HCT116 (cell line): Measurements from ENCODE around the gene KCNH6. TPM values are rescaled to one million over a fixed set of nuclear protein-coding genes. Genes with fewer than 3 reads are reported as not detected.

Experiments used
- ATAC-seq: fragments of 200-7000 bp; cut with Tn5 transposase; 2 replicates; pipeline ENCODE4 v1.9.1; 2020; ENCODE audit warnings: mild to moderate bottlenecking, moderate library complexity
- BruUV-seq: library from RNA; stranded (reverse); fragments of 400-500 nt; replicated peaks from 2 replicates; lab custom pipeline; 2021; lab: Mats Ljungman, UMichigan
- CTCF ChIA-PET: fragments of 300-600 bp; sonication (Branson Sonifier 250); formaldehyde crosslinking; loops from one replicate; lab custom pipeline; 2021; ENCODE audit warnings: antibody characterized with exemption; lab: Charles Lee
- POLR2A ChIA-PET: fragments of 300-600, 350-600 bp; sonication (Branson Sonifier 250); formaldehyde crosslinking; loops from one replicate; lab custom pipeline; 2021; ENCODE audit warnings: antibody characterized with exemption; lab: Charles Lee
- RAD21 ChIA-PET, 2 experiments: fragments of 300-600 bp; sonication (Branson Sonifier 250); formaldehyde crosslinking; loops; one replicate each; lab custom pipeline; 2023; ENCODE audit warnings: low total read pairs in 2 of 2; ENCODE audit not compliant: uncharacterized antibody in 2 of 2, unreplicated experiment in 2 of 2, low non-redundant PET in 1 of 2; lab: Charles Lee
- DNase-seq: peaks from one replicate; pipeline ENCODE4 v3.0.0-alpha.2; 2010; ENCODE audit warnings: low read depth, low spot score
- H2AFZ ChIP-seq: fragments of 200-600 bp; shearing (Covaris generic), sonication (generic); 2 replicates; pipeline ENCODE4 v1.6.1; 2017; ENCODE audit warnings: low read depth, mixed run types, mixed read lengths, antibody characterized with exemption, low read length; ENCODE audit not compliant: poor library complexity, severe bottlenecking
- H3K27ac ChIP-seq: 2 replicates; pipeline ENCODE4 v1.5.1; 2012; ENCODE audit warnings: low read depth, low read length
- H3K27me3 ChIP-seq: fragments of 200-600 bp; sonication (generic); 2 replicates; pipeline ENCODE4 v1.6.1; 2016; ENCODE audit warnings: mixed run types, low read length, mixed read lengths; ENCODE audit not compliant: insufficient read depth
- H3K36me3 ChIP-seq, 2 experiments: fragments of 200-500 bp in 1 of 2; fragments of 200-600 bp in 1 of 2; sonication (Bioruptor generic) in 1 of 2; sonication (generic) in 1 of 2; 2 replicates each; pipeline versions ENCODE4 v1.5.1 to v1.6.1; 2014 to 2016; ENCODE audit warnings: low read length in 2 of 2, inconsistent platforms in 1 of 2, mixed read lengths in 1 of 2, mixed run types in 1 of 2; ENCODE audit not compliant: insufficient read depth in 2 of 2, control insufficient read depth in 1 of 2
- H3K4me1 ChIP-seq, 2 experiments: fragments of 200-600 bp in 1 of 2; sonication (generic) in 1 of 2; 2 replicates each; pipeline versions ENCODE4 v1.5.1 to v1.6.1; 2012 to 2017; ENCODE audit warnings: low read length in 2 of 2, inconsistent platforms in 1 of 2, mild to moderate bottlenecking in 1 of 2, mixed read lengths in 1 of 2, mixed run types in 1 of 2, moderate library complexity in 1 of 2; ENCODE audit not compliant: insufficient read depth in 2 of 2, control insufficient read depth in 1 of 2
- H3K4me2 ChIP-seq: fragments of 200-600 bp; sonication (generic); 2 replicates; pipeline ENCODE4 v1.6.1; 2017; ENCODE audit warnings: mixed run types, low read length, mixed read lengths
- H3K4me3 ChIP-seq, 2 experiments: fragments of 200-600 bp in 1 of 2; sonication (generic) in 1 of 2; replicated peaks in 1 of 2; 2 replicates each; pipeline ENCODE4 v1.5.1; 2011 to 2016; ENCODE audit warnings: low read length in 2 of 2, control low read depth in 1 of 2, low read depth in 1 of 2, mild to moderate bottlenecking in 1 of 2, mixed read lengths in 1 of 2, mixed run types in 1 of 2
- H3K79me2 ChIP-seq: fragments of 200-600 bp; sonication (generic); 2 replicates; pipeline ENCODE4 v1.6.1; 2017; ENCODE audit warnings: mild to moderate bottlenecking, mixed run types, low read length, moderate library complexity, mixed read lengths; ENCODE audit not compliant: insufficient read depth
- H3K9ac ChIP-seq: fragments of 200-600 bp; sonication (generic); 2 replicates; pipeline ENCODE4 v1.6.1; 2016; ENCODE audit warnings: low read length, mixed read lengths
- H3K9me2 ChIP-seq: fragments of 200-600 bp; sonication (generic), shearing (Covaris generic); 2 replicates; pipeline ENCODE4 v1.6.1; 2017; ENCODE audit warnings: mixed run types, mild to moderate bottlenecking, moderate library complexity; ENCODE audit not compliant: insufficient read depth
- H3K9me3 ChIP-seq, 2 experiments: fragments of 200-500 bp in 1 of 2; fragments of 200-600 bp in 1 of 2; sonication (Bioruptor generic) in 1 of 2; sonication (generic) in 1 of 2; 2 replicates each; pipeline ENCODE4 v1.6.1; 2014 to 2017; ENCODE audit warnings: low read length in 2 of 2, mixed read lengths in 2 of 2, inconsistent platforms in 1 of 2, low read depth in 1 of 2, mild to moderate bottlenecking in 1 of 2, mixed run types in 1 of 2, moderate library complexity in 1 of 2; ENCODE audit not compliant: control insufficient read depth in 1 of 2, insufficient read depth in 1 of 2
- H4K20me1 ChIP-seq: fragments of 200-600 bp; sonication (generic), shearing (Covaris generic); 2 replicates; pipeline ENCODE4 v1.6.1; 2017; ENCODE audit warnings: mixed run types, mild to moderate bottlenecking, moderate library complexity; ENCODE audit not compliant: insufficient read depth
- CBX3 ChIP-seq: IDR thresholded peaks from 2 replicates; pipeline ENCODE4 v1.6.1; 2012; ENCODE audit warnings: low read depth
- CEBPB ChIP-seq: IDR thresholded peaks from 2 replicates; pipeline ENCODE4 v1.6.1; 2012; ENCODE audit warnings: low read depth
- EGR1 ChIP-seq: IDR thresholded peaks from 2 replicates; pipeline ENCODE4 v1.6.1; 2012; ENCODE audit warnings: low read depth
- ELF1 ChIP-seq: IDR thresholded peaks from 2 replicates; pipeline ENCODE4 v1.6.1; 2012; ENCODE audit warnings: low read depth, borderline replicate concordance
- EZH2 ChIP-seq: fragments of 200-600 bp; sonication (generic); IDR thresholded peaks from 2 replicates; pipeline ENCODE4 v1.6.1; 2017; ENCODE audit warnings: antibody characterized with exemption, mixed run types
- EZH2phosphoT487 ChIP-seq: fragments of 200-600 bp; IDR thresholded peaks from 2 replicates; pipeline ENCODE4 v1.6.1; 2018; ENCODE audit warnings: antibody characterized with exemption, borderline replicate concordance
- FOSL1 ChIP-seq: IDR thresholded peaks from 2 replicates; pipeline ENCODE4 v1.6.1; 2012; ENCODE audit warnings: low read depth
- JUND ChIP-seq: IDR thresholded peaks from 2 replicates; pipeline ENCODE4 v1.6.1; 2012
- POLR2A ChIP-seq: IDR thresholded peaks from 2 replicates; pipeline ENCODE4 v1.7.0; 2011; ENCODE audit warnings: borderline replicate concordance; ENCODE audit not compliant: insufficient read depth, insufficient read length; ENCODE audit errors: extremely low read depth
- POLR2AphosphoS5 ChIP-seq: IDR thresholded peaks from 2 replicates; pipeline ENCODE4 v1.6.1; 2011; ENCODE audit warnings: mild to moderate bottlenecking, low read depth, low read length, moderate library complexity
- RAD21 ChIP-seq: IDR thresholded peaks from 2 replicates; pipeline ENCODE4 v1.6.1; 2012; ENCODE audit warnings: low read depth, mild to moderate bottlenecking
- REST ChIP-seq: IDR thresholded peaks from 2 replicates; pipeline ENCODE4 v1.6.1; 2012; ENCODE audit warnings: low read depth
- SIN3A ChIP-seq: IDR thresholded peaks from 2 replicates; pipeline ENCODE4 v1.6.1; 2012; ENCODE audit warnings: low read depth
- SP1 ChIP-seq: IDR thresholded peaks from 2 replicates; pipeline ENCODE4 v1.6.1; 2012; ENCODE audit warnings: low read depth
- SRF ChIP-seq: IDR thresholded peaks from 2 replicates; pipeline ENCODE4 v1.6.1; 2012; ENCODE audit warnings: low read depth
- YY1 ChIP-seq: IDR thresholded peaks from 2 replicates; pipeline ENCODE4 v1.6.1; 2011; ENCODE audit warnings: low read length, low read depth, moderate library complexity, mild to moderate bottlenecking; ENCODE audit not compliant: insufficient replicate concordance; ENCODE audit errors: extremely low read depth
- ZFX ChIP-seq: fragments of 450-650 bp; IDR thresholded peaks from 2 replicates; pipeline ENCODE4 v1.6.1; 2017
- intact Hi-C: fragments of 100-400 bp; cut with micrococcal nuclease; formaldehyde crosslinking; loops from 2 replicates; pipeline ENCODE4 v1.10.0; 2022
- total RNA-seq: library from RNA; stranded (reverse); gene quantifications from one replicate; pipeline ENCODE4 v1.2.1, GENCODE V29; 2021; ENCODE audit not compliant: unreplicated experiment
- TF ChIP-seq, protein P1 (sequence below): IDR thresholded peaks from 2 replicates; pipeline ENCODE4 v1.6.1; 2011; ENCODE audit warnings: mild to moderate bottlenecking, low read length, moderate library complexity; ENCODE audit not compliant: insufficient replicate concordance; ENCODE audit errors: extremely low read depth
- TF ChIP-seq, protein P2 (sequence below): IDR thresholded peaks from 2 replicates; pipeline ENCODE4 v1.6.1; 2012
- TF ChIP-seq, protein P3 (sequence below): IDR thresholded peaks from 2 replicates; pipeline ENCODE4 v1.6.1; 2012

Gene KCNH6
- total RNA-seq, 1 experiment from 2014 or later = not detected

DNA sequence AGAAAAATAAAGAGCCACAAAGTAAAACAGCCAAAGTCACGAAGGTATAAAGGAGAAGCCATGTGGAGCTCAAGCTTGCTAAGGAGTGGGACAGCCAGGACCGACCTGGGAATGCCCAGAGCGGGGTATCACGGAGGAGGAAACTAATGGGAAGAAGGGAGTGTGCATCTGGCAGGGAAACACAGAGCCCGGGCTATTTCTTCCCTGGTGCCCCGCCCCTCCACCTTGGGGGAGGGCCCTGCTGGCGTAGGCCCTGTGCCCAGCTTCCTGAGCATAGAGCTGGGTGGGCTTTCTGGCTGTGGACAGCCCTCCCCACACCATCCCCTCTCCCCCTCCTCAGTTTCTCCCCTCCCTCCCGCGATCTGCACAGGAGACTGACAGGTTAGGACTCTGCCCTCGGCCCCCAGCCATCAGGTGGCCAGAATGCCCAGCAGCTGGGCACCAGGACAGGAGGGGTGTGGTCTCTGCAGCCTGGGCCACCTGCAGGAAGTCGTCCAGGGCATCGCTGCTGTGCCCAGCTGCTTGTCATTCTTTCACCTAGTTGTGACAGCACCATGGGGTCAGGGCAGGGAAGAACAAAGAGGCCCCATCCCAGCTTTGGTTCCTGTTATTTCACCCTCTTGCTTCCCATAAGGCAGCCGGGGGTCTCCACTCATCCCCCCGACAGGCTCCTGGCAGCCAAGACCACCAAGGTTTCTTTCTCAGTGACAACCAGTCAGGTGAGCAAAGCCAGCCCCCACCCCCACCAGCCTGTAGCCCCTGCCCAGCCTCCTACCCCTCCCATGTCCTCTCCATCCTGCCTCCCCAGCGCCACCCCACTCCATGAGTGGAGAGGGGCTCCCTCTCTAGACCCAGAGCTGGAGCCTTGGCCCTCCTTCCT is 20.0 kb downstream of the KCNH6 start:
- Histone ChIP-seq H3K4me1 (peaks cover 2 to 5% of the 10 kb centered on the region in 2 experiments; a peak in 2 of 4 replicates), H3K27ac (no peak overlapping the region), H3K9me3 (no peaks in the 10 kb centered on the region), H2AFZ (no peak overlapping the region), H4K20me1 (no peaks in the 10 kb centered on the region), H3K36me3 (no peaks in the 10 kb centered on the region), H3K9me2 (no peaks in the 10 kb centered on the region), H3K4me3 (no peak overlapping the region)
- no TSS peak for BruUV-seq
- POLR2A ChIA-PET = no interaction called here
- intact Hi-C loops = no loop called here
- DNase-seq = no peak
- ATAC-seq = peak; percentile 66
- TF ChIP-seq JUND (no peak), ELF1 (no peak), YY1 (no peak), RAD21 (no peak), CBX3 (no peak), SIN3A (no peak), POLR2AphosphoS5 (no peak), POLR2A (no peak), EZH2phosphoT487 (no peak), ZFX (no peak), SRF (no peak), EZH2 (no peak), FOSL1 (no peak), CEBPB (no peak), SP1 (no peak), EGR1 (no peak), REST (no peak)
- TF ChIP-seq, protein P1, sequence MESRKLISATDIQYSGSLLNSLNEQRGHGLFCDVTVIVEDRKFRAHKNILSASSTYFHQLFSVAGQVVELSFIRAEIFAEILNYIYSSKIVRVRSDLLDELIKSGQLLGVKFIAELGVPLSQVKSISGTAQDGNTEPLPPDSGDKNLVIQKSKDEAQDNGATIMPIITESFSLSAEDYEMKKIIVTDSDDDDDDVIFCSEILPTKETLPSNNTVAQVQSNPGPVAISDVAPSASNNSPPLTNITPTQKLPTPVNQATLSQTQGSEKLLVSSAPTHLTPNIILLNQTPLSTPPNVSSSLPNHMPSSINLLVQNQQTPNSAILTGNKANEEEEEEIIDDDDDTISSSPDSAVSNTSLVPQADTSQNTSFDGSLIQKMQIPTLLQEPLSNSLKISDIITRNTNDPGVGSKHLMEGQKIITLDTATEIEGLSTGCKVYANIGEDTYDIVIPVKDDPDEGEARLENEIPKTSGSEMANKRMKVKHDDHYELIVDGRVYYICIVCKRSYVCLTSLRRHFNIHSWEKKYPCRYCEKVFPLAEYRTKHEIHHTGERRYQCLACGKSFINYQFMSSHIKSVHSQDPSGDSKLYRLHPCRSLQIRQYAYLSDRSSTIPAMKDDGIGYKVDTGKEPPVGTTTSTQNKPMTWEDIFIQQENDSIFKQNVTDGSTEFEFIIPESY = no peak
- TF ChIP-seq, protein P2, sequence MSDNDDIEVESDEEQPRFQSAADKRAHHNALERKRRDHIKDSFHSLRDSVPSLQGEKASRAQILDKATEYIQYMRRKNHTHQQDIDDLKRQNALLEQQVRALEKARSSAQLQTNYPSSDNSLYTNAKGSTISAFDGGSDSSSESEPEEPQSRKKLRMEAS = no peak
- TF ChIP-seq, protein P3, sequence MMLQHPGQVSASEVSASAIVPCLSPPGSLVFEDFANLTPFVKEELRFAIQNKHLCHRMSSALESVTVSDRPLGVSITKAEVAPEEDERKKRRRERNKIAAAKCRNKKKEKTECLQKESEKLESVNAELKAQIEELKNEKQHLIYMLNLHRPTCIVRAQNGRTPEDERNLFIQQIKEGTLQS = no peak
- TF ChIP-seq, all 23 proteins: peak for 0
- ChIA-PET RAD21 (interaction anchor here in 1 of 2 experiments (0.7 kb wide), 1 partner anchor 58 kb away, joined by 4 read pairs; the partner anchor contains the start of gene TACO1), CTCF (no interaction called here)
- no peak overlapping the region for H3K9ac ChIP-seq
- H3K79me2 ChIP-seq = no peaks in the 10 kb centered on the region
- H3K27me3 ChIP-seq = no peaks in the 10 kb centered on the region; the same call in 1 of the 2 replicates
- H3K4me2 ChIP-seq = no peak overlapping the region
